Measurements from ENCODE around the gene MPDZ.

DNA sequence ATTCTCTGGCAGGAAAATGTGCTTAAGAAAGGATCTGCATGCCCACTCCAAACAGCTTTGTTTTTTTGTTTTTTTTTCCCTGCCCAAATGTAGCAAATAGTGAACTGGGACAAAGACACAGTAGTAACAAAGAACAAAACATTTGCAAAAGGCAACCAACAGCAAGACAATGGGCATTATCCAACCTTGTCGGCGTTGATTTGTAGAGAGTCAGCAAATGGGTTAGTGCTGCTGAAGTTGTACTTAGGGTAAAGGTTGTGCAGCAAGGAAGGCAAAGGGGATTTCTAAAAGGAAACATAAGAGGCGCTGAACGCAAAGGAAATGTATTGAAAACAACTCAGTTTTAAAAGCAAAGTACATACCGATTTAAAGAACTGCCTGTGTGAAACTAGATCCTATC, 136.2 kb downstream of the MPDZ start:
- TF ChIP-seq POLR2AphosphoS5 (IDR thresholded peaks at IDR 0.05; ENCODE audit: low read depth) (no peak), SPI1 (IDR thresholded peaks at IDR 0.05; ENCODE audit: borderline replicate concordance, low read depth) (no peak), GABPA (IDR thresholded peaks at IDR 0.05; ENCODE audit: low read depth) (no peak)
- TF ChIP-seq, protein P1, sequence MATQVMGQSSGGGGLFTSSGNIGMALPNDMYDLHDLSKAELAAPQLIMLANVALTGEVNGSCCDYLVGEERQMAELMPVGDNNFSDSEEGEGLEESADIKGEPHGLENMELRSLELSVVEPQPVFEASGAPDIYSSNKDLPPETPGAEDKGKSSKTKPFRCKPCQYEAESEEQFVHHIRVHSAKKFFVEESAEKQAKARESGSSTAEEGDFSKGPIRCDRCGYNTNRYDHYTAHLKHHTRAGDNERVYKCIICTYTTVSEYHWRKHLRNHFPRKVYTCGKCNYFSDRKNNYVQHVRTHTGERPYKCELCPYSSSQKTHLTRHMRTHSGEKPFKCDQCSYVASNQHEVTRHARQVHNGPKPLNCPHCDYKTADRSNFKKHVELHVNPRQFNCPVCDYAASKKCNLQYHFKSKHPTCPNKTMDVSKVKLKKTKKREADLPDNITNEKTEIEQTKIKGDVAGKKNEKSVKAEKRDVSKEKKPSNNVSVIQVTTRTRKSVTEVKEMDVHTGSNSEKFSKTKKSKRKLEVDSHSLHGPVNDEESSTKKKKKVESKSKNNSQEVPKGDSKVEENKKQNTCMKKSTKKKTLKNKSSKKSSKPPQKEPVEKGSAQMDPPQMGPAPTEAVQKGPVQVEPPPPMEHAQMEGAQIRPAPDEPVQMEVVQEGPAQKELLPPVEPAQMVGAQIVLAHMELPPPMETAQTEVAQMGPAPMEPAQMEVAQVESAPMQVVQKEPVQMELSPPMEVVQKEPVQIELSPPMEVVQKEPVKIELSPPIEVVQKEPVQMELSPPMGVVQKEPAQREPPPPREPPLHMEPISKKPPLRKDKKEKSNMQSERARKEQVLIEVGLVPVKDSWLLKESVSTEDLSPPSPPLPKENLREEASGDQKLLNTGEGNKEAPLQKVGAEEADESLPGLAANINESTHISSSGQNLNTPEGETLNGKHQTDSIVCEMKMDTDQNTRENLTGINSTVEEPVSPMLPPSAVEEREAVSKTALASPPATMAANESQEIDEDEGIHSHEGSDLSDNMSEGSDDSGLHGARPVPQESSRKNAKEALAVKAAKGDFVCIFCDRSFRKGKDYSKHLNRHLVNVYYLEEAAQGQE (IDR thresholded peaks at IDR 0.05; ENCODE audit: insufficient replicate concordance, low read depth) = no peak
- TF ChIP-seq, protein P2, sequence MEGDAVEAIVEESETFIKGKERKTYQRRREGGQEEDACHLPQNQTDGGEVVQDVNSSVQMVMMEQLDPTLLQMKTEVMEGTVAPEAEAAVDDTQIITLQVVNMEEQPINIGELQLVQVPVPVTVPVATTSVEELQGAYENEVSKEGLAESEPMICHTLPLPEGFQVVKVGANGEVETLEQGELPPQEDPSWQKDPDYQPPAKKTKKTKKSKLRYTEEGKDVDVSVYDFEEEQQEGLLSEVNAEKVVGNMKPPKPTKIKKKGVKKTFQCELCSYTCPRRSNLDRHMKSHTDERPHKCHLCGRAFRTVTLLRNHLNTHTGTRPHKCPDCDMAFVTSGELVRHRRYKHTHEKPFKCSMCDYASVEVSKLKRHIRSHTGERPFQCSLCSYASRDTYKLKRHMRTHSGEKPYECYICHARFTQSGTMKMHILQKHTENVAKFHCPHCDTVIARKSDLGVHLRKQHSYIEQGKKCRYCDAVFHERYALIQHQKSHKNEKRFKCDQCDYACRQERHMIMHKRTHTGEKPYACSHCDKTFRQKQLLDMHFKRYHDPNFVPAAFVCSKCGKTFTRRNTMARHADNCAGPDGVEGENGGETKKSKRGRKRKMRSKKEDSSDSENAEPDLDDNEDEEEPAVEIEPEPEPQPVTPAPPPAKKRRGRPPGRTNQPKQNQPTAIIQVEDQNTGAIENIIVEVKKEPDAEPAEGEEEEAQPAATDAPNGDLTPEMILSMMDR (IDR thresholded peaks at IDR 0.05; ENCODE audit: insufficient read depth, low read length) = no peak

All from HL-60 (cell line).